OCI-LY7 (cell line): Measurements from ENCODE around the gene PLCB1. TPM values are rescaled to one million over a fixed set of nuclear protein-coding genes. Genes with fewer than 3 reads are reported as not detected.

Source experiments
- BruUV-seq: library from RNA; stranded (reverse); fragments of 400-500 nt; replicated peaks from 2 replicates; lab custom pipeline; 2021; lab: Mats Ljungman, UMichigan
- CTCF ChIA-PET: fragments of 300-600 bp; sonication (Branson Sonifier 250); formaldehyde crosslinking; loops from one replicate; lab custom pipeline; 2022; ENCODE audit warnings: antibody characterized with exemption; ENCODE audit not compliant: unreplicated experiment; lab: Charles Lee
- POLR2A ChIA-PET: fragments of 300-600 bp; sonication (Branson Sonifier 250); formaldehyde crosslinking; loops from one replicate; lab custom pipeline; 2022; ENCODE audit warnings: antibody characterized with exemption; lab: Charles Lee
- DNase-seq: peaks from one replicate; pipeline ENCODE4 v3.0.0-alpha.2; 2015; ENCODE audit warnings: low spot score
- H2AFZ ChIP-seq: fragments of 200-600 bp; sonication (generic), shearing (Covaris generic); 2 replicates; pipeline ENCODE4 v1.6.1; 2014; ENCODE audit warnings: mild to moderate bottlenecking, antibody characterized with exemption, low read length, moderate library complexity
- H3K27ac ChIP-seq: fragments of 200-600 bp; sonication (generic); 2 replicates; pipeline ENCODE4 v1.5.1; 2014; ENCODE audit warnings: mixed run types, low read depth, mild to moderate bottlenecking, moderate library complexity, low read length, inconsistent platforms; ENCODE audit not compliant: poor library complexity, severe bottlenecking
- H3K36me3 ChIP-seq: fragments of 200-600 bp; sonication (generic); 2 replicates; pipeline ENCODE4 v1.6.1; 2014; ENCODE audit warnings: mild to moderate bottlenecking, antibody characterized with exemption, low read length, moderate library complexity, mixed read lengths; ENCODE audit not compliant: insufficient read depth
- H3K4me1 ChIP-seq: fragments of 200-600 bp; sonication (generic); 2 replicates; pipeline ENCODE4 v1.5.1; 2014; ENCODE audit warnings: mild to moderate bottlenecking, low read length; ENCODE audit not compliant: insufficient read depth, poor library complexity, severe bottlenecking
- H3K4me2 ChIP-seq: fragments of 200-600 bp; sonication (generic); 2 replicates; pipeline ENCODE4 v1.6.1; 2014; ENCODE audit warnings: mild to moderate bottlenecking, low read length
- H3K4me3 ChIP-seq: fragments of 200-600 bp; sonication (generic); 2 replicates; pipeline ENCODE4 v1.5.1; 2014; ENCODE audit warnings: mild to moderate bottlenecking, low read depth, low read length; ENCODE audit not compliant: poor library complexity, severe bottlenecking
- H3K79me2 ChIP-seq: fragments of 200-600 bp; sonication (generic); 2 replicates; pipeline ENCODE4 v1.6.1; 2016; ENCODE audit warnings: low read depth, mild to moderate bottlenecking, low read length, moderate library complexity, mixed read lengths; ENCODE audit not compliant: insufficient read depth
- H3K9me2 ChIP-seq: fragments of 200-600 bp; sonication (generic); 2 replicates; pipeline ENCODE4 v1.6.1; 2016; ENCODE audit warnings: mild to moderate bottlenecking, low read length, mixed read lengths; ENCODE audit not compliant: insufficient read depth
- H3K9me3 ChIP-seq: fragments of 200-600 bp; sonication (generic); 2 replicates; pipeline ENCODE4 v1.6.1; 2014; ENCODE audit warnings: mild to moderate bottlenecking, mixed run types, low read length, mixed read lengths
- H4K20me1 ChIP-seq: fragments of 200-600 bp; sonication (generic); 2 replicates; pipeline ENCODE4 v1.6.1; 2014; ENCODE audit warnings: mild to moderate bottlenecking, antibody characterized with exemption, low read length, moderate library complexity, mixed read lengths; ENCODE audit not compliant: insufficient read depth
- CTCF ChIP-seq: fragments of 200-600 bp; sonication (generic); conservative IDR thresholded peaks from 2 replicates; pipeline ENCODE4 v1.5.1; 2014; ENCODE audit warnings: mild to moderate bottlenecking, antibody characterized with exemption, low read length, moderate library complexity, mixed read lengths
- EZH2phosphoT487 ChIP-seq: fragments of 200-600 bp; sonication (generic); IDR thresholded peaks from 2 replicates; pipeline ENCODE4 v1.6.1; 2018; ENCODE audit warnings: low read depth, borderline replicate concordance, mild to moderate bottlenecking, mixed run types, antibody characterized with exemption, low read length, moderate library complexity, mixed read lengths
- intact Hi-C: fragments of 100-400 bp; cut with micrococcal nuclease; formaldehyde crosslinking; loops from one replicate; pipeline ENCODE4 v1.10.0; 2022; ENCODE audit not compliant: unreplicated experiment
- total RNA-seq, 2 experiments: library from RNA; depleted of rRNA in 1 of 2; stranded (reverse); fragments of >200 nt in 1 of 2; shearing (Covaris generic) in 1 of 2; gene quantifications; 2 replicates each; pipeline ENCODE4 v1.2.3, GENCODE V29; 2014 to 2022

The PLCB1 gene
- total RNA-seq, 2 experiments from 2014 or later, result 14.6 to 30.5 TPM

DNA sequence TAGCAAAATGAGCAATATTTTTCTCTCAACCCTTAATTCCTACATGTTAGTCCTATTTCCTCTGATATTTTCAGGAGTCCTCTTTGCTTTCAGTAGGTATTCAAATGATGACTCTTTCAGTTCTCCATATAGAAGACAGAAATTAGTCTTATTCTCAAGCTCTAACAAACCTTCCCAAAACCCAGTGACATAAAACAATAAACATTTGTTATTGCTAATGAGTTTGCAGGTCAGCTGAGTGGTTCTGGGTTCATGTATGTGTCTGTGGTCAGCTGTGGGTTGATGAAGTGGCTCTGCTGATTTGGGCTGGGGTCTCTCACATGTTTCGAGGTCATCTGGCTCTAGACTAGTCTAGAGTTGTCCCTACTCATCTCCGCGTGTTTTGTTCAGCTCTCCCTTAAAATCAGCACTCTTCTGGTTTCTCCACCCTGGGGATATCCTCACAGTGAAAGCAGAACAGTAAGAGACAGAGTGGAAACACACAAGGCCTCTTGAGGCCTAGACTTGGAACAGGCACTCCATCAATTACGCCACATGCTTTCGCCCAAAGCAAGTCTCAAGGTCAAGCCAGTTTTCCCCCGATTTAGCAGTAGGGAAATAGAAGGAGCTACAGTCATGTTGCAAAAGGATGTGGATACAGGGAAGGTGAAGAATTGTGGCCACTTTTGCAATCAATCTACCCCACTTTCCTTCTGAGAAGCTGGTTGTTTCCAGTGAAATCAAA, 273.0 kb downstream of the PLCB1 start:
- H3K4me1 ChIP-seq, result peaks cover 57% of the 10 kb centered on the region
- POLR2A ChIA-PET, result interaction anchor here (0.6 to 2.4 kb wide), 12 partner anchors 9 to 318 kb away, joined by 3 to 7 read pairs (median 4); no protein-coding TSS in a partner anchor
- H3K27ac ChIP-seq, result peak overlapping the region; percentile 31
- CTCF ChIA-PET, result no interaction called here
- peaks cover 15% of the 10 kb centered on the region; the same call in 1 of the 2 replicates for H3K79me2 ChIP-seq
- no peak for TF ChIP-seq CTCF
- TF ChIP-seq EZH2phosphoT487, result no peak
- peaks cover 58% of the 10 kb centered on the region for H3K36me3 ChIP-seq
- intact Hi-C loops, result loop anchor here (10.0 kb wide), 1 partner anchor 200 kb away; no protein-coding TSS in a partner anchor
- peak overlapping the region; percentile 18 for H3K4me2 ChIP-seq
- no peak for DNase-seq
- H3K4me3 ChIP-seq, result no peak overlapping the region
- H3K9me3 ChIP-seq, result peaks cover 35% of the 10 kb centered on the region
- peak overlapping the region; percentile 43; the same call in 1 of the 2 replicates for H2AFZ ChIP-seq
- no TSS peak for BruUV-seq
- no peaks in the 10 kb centered on the region for H3K9me2 ChIP-seq
- H4K20me1 ChIP-seq, result no peaks in the 10 kb centered on the region

DNA sequence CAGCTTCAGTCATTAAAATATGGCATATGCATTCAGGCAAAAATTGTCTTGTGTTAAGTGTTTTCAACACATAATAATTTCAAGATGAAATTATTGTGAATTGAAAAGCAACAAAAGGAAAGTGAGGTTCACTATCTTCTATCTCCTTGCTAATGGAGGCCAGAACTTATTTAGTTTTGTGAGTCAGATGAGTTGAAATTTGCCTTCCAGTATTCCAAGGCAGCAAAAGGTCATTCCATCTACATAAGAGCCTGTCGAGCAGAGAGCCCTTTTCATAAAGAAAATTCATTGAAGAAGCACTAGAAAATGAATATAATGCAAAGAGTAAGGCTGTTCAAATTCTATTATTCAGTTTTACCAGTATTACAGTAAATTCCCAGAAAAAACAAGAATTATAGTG, 274.3 kb downstream of the PLCB1 start:
- Histone ChIP-seq H3K9me3 (peaks cover 35% of the 10 kb centered on the region), H3K36me3 (peaks cover 57% of the 10 kb centered on the region), H3K79me2 (peaks cover 8% of the 10 kb centered on the region; the same call in 1 of the 2 replicates), H3K4me2 (no peak overlapping the region), H3K27ac (no peak overlapping the region), H2AFZ (peak overlapping the region; percentile 7; the same call in 1 of the 2 replicates), H4K20me1 (no peaks in the 10 kb centered on the region), H3K9me2 (no peaks in the 10 kb centered on the region), H3K4me1 (peaks cover 45% of the 10 kb centered on the region), H3K4me3 (no peak overlapping the region)
- intact Hi-C loops, result loop anchor here (10.0 kb wide), 1 partner anchor 198 kb away; no protein-coding TSS in a partner anchor
- no TSS peak for BruUV-seq
- ChIA-PET POLR2A (interaction anchor here (0.8 to 2.4 kb wide), 5 partner anchors 10 to 136 kb away, joined by 3 to 7 read pairs (median 5); no protein-coding TSS in a partner anchor), CTCF (no interaction called here)
- TF ChIP-seq CTCF (no peak), EZH2phosphoT487 (no peak)
- no peak for DNase-seq
